Ovary (tissue), 9 donors: Measurements from ENCODE around the gene NCAPH2. TPM values are rescaled to one million over a fixed set of nuclear protein-coding genes. Genes with fewer than 3 reads are reported as not detected.

Experiments
- DNase-seq, 5 donors: peaks; one replicate each; pipeline ENCODE4 v3.0.0-alpha.2; 2019 to 2020
- H3K27ac ChIP-seq, 2 donors: fragments of 200-600 bp; one replicate each; pipeline versions ENCODE4 v1.5.1 to v1.8.0; 2019 to 2022
- H3K27me3 ChIP-seq: fragments of 200-600 bp; one replicate; pipeline ENCODE4 v1.8.0; 2022
- H3K36me3 ChIP-seq: fragments of 200-600 bp; sonication (generic); one replicate; pipeline ENCODE4 v1.5.1; 2019
- H3K4me1 ChIP-seq: one replicate; pipeline ENCODE4 v1.8.1; 2013; ENCODE audit warnings: mild to moderate bottlenecking, moderate library complexity; ENCODE audit not compliant: insufficient read depth
- H3K4me3 ChIP-seq: fragments of 200-600 bp; sonication (generic); one replicate; pipeline ENCODE4 v1.5.1; 2017
- H3K9me3 ChIP-seq, 2 donors: fragments of 200-600 bp in 1 of 2; sonication (generic) in 1 of 2; one replicate each; pipeline versions ENCODE4 v1.5.1 to v1.8.1; 2013 to 2019; ENCODE audit warnings: mild to moderate bottlenecking in 1 of 2, moderate library complexity in 1 of 2
- CTCF ChIP-seq, 3 donors: fragments of 450-650 bp in 2 of 3; fragments of 200-600 bp in 1 of 3; IDR thresholded peaks; one replicate each; pipeline versions ENCODE4 v1.5.1 to v1.8.0; 2016 to 2022; ENCODE audit warnings: antibody characterized with exemption in 3 of 3, mild to moderate bottlenecking in 1 of 3
- EP300 ChIP-seq: sonication (generic); formaldehyde crosslinking; IDR thresholded peaks from one replicate; pipeline ENCODE4 v1.6.1; 2017; ENCODE audit warnings: antibody characterized with exemption
- POLR2A ChIP-seq: fragments of 450-650 bp; IDR thresholded peaks from one replicate; pipeline ENCODE4 v1.6.1; 2017; ENCODE audit warnings: antibody characterized with exemption, mild to moderate bottlenecking, moderate library complexity
- WGBS, 3 donors: extraction: QIAGEN DNeasy Blood & Tissue Kit in 1 of 3; methylation state at CpG; one replicate each; pipeline versions ENCODE4 v1.1.5 to v1.1.7; 2013 to 2017; 5-methylcytosine and 5-hydroxymethylcytosine counted together
- intact Hi-C, 4 donors: fragments of 100-400 bp; cut with DNase I; formaldehyde crosslinking; loops; one replicate each; pipeline versions ENCODE4 v1.11.0 to v1.15.1; 2022 to 2023
- polyA plus RNA-seq, 2 donors: library from polyadenylated mRNA; stranded (reverse); fragments of 200-250 nt in 1 of 2; fragments of 350-450 nt in 1 of 2; fragmentation: Illumina TruSeq in 1 of 2; extraction: RNeasy Lipid Tissue Mini Kit (QIAGEN cat#74804) in 1 of 2; gene quantifications; one replicate each; pipeline ENCODE4 v1.2.3, GENCODE V29; 2013 to 2014
- total RNA-seq, 7 donors: library from RNA; depleted of rRNA in 2 of 7; stranded (reverse); fragments of >200 nt in 2 of 7; fragmentation: NEBNext Ultra II Directional in 3 of 7; extraction: Animal tissue kit (Norgen Biotek cat#: 25700) in 3 of 7; gene quantifications; one replicate each; pipeline versions ENCODE4 v1.1.0 to v1.2.4, GENCODE V29; 2016 to 2023
- donor health status: DM: no; HTN: no; CAD: no; lungs with moderate emphysema.
- donor health status: DM: no; HTN: no; CAD: no.
- donor health status: Bipolar disorder and iron deficiency.
- donor health status: DM: yes; HTN: yes; CAD: no.
- donor health status: DM: no; HTN: no; CAD: no.
- donor health status: DM: yes; HTN: yes; CAD: no.

The NCAPH2 gene
- total and polyA plus RNA-seq, 9 donors, result 11.5 to 61.5 (median 49.0) TPM

GRCh38 chr22:50528682-50529415, 20.8 kb downstream of the NCAPH2 start:
- H3K27me3 ChIP-seq, result peaks cover 6% of the 10 kb centered on the region
- H3K27ac ChIP-seq, result no peak overlapping the region
- H3K4me1 ChIP-seq, result peaks cover 30% of the 10 kb centered on the region
- no peak for DNase-seq
- intact Hi-C loops, result loop anchor here in 2 of 4 donors (10.0 kb wide), 2 partner anchors 274 to 284 kb away; partner anchors contain the start of genes HDAC10 (in 1 of the 2) and TUBGCP6 (in 1 of the 2)
- no peaks in the 10 kb centered on the region for H3K36me3 ChIP-seq
- H3K9me3 ChIP-seq, result no peaks in the 10 kb centered on the region
- H3K4me3 ChIP-seq, result no peak overlapping the region
- WGBS, 3 donors, result 37 to 47% (median 42%) methylated on average over 13 to 15 of the region's 15 CpGs
- TF ChIP-seq CTCF (IDR thresholded peaks at IDR 0.05) (no peak), POLR2A (no peak), EP300 (no peak)

- intact Hi-C loops, result loop anchor here in 2 of 4 donors (10.0 kb wide), 2 partner anchors 275 to 285 kb away; partner anchors contain the start of genes HDAC10 (in 1 of the 2) and TUBGCP6 (in 1 of the 2)
- whole genome bisulfite sequencing, 3 donors, result 3 to 6% (median 3%) methylated on average over 21 to 50 of the region's 50 CpGs
- Histone ChIP-seq H3K36me3 (no peaks in the 10 kb centered on the region), H3K9me3 (no peaks in the 10 kb centered on the region), H3K4me1 (peaks cover 29% of the 10 kb centered on the region), H3K27me3 (peaks cover 6% of the 10 kb centered on the region), H3K4me3 (peak overlapping the region; percentile 37), H3K27ac (no peak overlapping the region)
- no peak for DNase-seq
- TF ChIP-seq CTCF (IDR thresholded peaks at IDR 0.05), result no peak
- TF ChIP-seq POLR2A, result no peak
- TF ChIP-seq EP300, result no peak
These were observed 21.4 kb downstream of the NCAPH2 start for GRCh38 chr22:50529416-50529896.

- H3K9me3 ChIP-seq, result no peaks in the 10 kb centered on the region
- H3K27me3 ChIP-seq, result peaks cover 6% of the 10 kb centered on the region
- TF ChIP-seq CTCF (IDR thresholded peaks at IDR 0.05) (no peak), EP300 (no peak), POLR2A (no peak)
- WGBS, 3 donors, result 1 to 2% (median 1%) methylated on average over 11 to 92 of the region's 92 CpGs
- H3K4me3 ChIP-seq, result peak within 1 kb of the TSS; percentile 37
- peak within 1 kb of the TSS in 1 of 2 donors; percentile 39 for H3K27ac ChIP-seq
- peaks cover 25% of the 10 kb centered on the region for H3K4me1 ChIP-seq
- intact Hi-C loops, result loop anchor here in 2 of 4 donors (10.0 kb wide), 2 partner anchors 275 to 285 kb away; partner anchors contain the start of genes HDAC10 (in 1 of the 2) and TUBGCP6 (in 1 of the 2)
- H3K36me3 ChIP-seq, result no peaks in the 10 kb centered on the region
- DNase-seq, result peak in 4 of 5 donors; percentile 58 to 72 (median 66)
These were observed 22.0 kb downstream of the NCAPH2 start, which contains the start of gene TYMP for GRCh38 chr22:50529897-50530579. Gene TYMP (minus strand): TSS chr22:50530012. CDS start chr22:50529709, 303 bp downstream.

GRCh38 chr22:50530580-50530876, 22.5 kb downstream of the NCAPH2 start:
- Histone ChIP-seq H3K4me1 (peaks cover 25% of the 10 kb centered on the region), H3K9me3 (no peaks in the 10 kb centered on the region), H3K27me3 (peaks cover 6% of the 10 kb centered on the region), H3K36me3 (no peaks in the 10 kb centered on the region), H3K27ac (peak overlapping the region in 1 of 2 donors; percentile 39), H3K4me3 (peak overlapping the region; percentile 37)
- intact Hi-C loops, result no loop called here
- TF ChIP-seq EP300 (no peak), POLR2A (no peak), CTCF (IDR thresholded peaks at IDR 0.05) (no peak)
- 0 to 1% (median 1%) methylated on average over 17 to 21 of the region's 21 CpGs for WGBS, 3 donors
- peak in 3 of 5 donors; percentile 56 to 64 (median 61) for DNase-seq
